ENCODE results near the gene TARBP1.
A peak's percentile ranks its signal among the peaks of the same experiment; 100 is the strongest.

Gene TARBP1

DNA sequence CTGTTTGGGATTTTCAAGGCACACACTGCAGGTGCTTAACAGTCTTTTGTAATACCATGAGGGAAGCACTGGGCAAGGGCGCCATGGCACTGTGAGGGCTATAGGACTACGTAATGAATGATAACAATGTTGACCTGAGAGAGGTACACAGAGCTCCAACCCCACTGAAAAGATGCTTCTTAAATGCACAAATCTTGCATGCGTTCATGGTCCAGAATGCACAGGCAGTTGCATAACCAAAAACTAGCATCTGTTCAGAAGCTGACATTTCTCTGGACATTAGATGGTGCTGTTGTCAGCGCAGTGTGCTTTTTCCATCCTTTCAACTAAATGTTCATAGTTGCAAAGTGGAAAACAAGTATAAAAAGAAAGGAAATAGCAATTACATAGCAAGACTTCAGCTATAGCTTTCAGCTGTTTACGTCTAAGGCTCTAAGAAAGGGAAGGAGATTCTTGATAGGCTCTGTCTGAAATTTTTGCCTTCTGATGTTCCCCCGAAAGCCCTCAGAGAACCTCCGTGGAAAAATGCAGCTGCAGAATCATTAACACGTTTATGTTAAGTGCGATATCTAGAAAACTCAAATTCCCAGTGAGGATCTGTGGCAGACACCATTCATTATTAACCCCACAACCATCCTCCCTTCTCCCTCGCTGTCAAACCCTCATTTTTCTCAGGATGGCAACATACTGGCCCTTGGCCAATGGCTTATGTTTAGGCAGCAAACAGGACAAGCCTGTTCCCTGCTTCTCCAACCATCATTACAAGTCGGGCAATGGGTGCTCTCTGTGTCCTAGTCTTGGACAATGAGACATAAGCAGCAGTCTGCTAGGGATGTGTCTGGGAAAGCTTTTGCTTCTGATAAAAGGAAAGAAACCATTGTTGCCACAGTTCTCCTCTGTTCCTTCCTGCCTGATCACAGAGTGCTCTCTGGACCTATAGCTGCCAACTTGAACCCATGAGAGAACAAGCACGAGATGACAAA lies 8.2 kb upstream of the TARBP1 start:
- DNase-seq (ENCODE audit: low read depth in 3 of 3), result no peak

DNA sequence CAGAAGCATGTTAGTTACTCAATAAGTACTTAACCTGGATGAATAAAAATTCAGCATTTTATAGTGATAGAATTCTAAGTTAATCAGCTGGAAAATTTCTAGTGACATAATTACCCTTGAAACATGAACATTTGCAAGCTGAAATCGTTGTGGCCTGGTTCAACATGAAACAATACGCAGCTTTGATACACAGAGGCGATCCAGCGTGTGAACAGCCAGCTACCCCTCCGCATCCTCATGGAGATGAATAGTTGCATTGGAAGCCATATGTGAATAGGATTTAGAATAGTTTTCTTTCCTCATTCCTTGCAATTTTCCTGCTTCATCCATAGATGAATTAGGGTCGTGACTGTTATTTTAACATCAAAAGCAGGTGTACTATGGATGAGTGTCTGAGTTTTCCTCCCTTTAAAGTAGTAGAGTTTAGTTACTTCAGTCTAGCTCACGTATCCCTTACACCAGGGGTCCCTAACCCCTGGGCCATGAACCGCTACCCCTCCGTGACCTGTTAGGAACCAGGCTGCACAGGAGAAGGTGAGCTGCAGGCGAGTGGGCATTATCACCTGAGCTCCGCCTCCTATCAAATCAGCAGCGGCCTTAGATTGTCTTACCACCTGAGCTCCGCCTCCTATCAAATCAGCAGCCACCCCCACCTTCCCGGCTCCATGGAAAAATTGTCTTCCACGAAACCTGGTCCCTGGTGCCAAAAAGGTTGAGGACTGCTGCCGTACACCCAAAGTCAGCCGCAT lies 6.2 kb upstream of the TARBP1 start:
- DNase-seq (ENCODE audit: low read depth in 3 of 3), result no peak

DNA sequence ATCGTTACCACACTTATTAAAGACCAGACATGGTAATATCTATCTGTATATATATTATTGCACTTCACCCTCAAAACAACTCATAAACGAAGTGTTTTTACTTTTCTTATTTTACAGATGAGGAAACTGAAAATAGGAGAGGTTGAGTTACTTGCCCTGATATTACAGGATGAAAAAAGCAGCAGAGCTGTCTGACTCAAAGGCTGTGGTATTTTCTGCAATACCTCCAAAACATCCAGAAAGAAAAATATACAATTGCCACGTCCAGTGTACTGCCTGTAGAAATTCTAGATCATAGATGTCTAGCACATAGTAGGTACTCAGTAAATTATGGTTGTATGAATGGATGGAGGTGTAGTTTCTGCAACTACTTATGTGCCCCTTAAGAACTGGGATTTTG lies 5.2 kb upstream of the TARBP1 start:
- no peak for DNase-seq (ENCODE audit: low read depth in 3 of 3)

- no peak for DNase-seq (ENCODE audit: low read depth in 3 of 3)
These were observed 2.8 kb upstream of the TARBP1 start for GRCh38 chr1:234481771-234482170.

GRCh38 chr1:234479866-234480265 lies 887 bp upstream of the TARBP1 start:
- no peak for DNase-seq (ENCODE audit: low read depth in 3 of 3)

DNA sequence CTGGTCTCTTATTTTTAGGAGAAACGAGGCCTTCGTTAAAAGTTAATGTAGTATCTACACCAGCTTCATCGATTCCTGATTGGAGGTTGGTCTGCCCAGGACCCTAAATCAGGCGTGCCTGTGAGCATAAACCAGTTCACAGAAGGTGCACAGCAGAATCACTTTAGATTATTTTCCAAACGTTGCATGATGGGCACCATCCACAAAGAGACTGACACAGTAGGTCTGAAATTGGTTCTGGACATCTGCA lies 256 bp upstream of the TARBP1 start:
- DNase-seq (ENCODE audit: low read depth in 3 of 3), result no peak

- DNase-seq (ENCODE audit: low read depth in 3 of 3), result peak in 2 of 3 donors; percentile 49 to 56
These were observed 863 bp downstream of the TARBP1 start for GRCh38 chr1:234478152-234478480.

DNA sequence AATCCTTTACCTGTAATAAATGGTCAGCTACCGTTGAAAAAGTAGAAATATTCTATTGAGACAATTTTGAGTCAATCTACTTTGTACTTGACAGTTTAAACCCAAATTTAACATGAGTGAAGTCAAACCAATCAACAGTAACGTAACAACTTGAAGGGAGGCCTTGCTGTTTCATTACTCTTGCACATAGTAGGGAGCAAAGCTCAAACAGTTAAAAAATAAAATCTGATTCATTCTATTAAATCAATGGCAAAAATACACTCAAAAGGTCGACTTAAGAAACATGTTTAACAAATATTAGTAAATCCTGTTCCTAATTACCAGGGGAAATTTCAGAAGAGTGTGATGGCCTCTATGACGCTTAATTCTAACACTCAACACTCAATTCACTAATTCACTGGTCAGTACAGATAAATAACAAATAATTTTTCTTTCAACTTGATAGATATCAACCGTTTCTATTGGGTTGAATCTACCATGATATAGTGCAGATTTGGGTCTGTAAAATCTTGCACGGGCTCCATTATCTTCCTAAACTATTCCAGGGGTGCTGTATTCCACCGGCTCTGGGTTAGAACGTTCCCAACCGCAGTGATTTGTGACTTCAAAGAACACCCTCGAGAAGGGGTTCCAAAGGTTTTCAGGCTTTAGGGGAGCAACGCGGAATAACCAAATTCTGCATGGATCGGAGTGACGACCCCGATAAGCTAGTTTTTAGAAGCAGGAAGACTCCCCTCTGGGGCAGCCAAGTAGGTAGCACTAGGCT lies 1.4 kb downstream of the TARBP1 start:
- DNase-seq (ENCODE audit: low read depth in 3 of 3), result no peak

DNA sequence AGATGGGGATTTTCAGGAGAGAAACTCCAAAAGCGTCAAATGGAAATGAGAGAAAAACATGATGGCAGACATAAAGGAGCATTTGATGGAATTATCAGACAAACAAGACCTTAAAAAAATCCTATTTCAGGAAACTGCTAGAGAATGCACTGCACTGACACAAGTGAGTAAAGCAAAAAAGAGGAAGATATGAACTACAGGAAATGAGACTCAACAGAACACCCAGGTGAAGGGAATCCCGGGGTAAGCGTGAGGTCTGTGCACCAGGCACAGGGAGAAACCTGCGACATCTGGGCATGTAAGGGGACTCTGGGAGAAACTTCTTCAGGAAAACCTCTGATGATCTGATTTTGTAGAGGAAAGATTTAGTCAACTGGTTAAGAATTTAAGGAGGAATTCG lies 2.8 kb downstream of the TARBP1 start:
- no peak for DNase-seq (ENCODE audit: low read depth in 3 of 3)

DNA sequence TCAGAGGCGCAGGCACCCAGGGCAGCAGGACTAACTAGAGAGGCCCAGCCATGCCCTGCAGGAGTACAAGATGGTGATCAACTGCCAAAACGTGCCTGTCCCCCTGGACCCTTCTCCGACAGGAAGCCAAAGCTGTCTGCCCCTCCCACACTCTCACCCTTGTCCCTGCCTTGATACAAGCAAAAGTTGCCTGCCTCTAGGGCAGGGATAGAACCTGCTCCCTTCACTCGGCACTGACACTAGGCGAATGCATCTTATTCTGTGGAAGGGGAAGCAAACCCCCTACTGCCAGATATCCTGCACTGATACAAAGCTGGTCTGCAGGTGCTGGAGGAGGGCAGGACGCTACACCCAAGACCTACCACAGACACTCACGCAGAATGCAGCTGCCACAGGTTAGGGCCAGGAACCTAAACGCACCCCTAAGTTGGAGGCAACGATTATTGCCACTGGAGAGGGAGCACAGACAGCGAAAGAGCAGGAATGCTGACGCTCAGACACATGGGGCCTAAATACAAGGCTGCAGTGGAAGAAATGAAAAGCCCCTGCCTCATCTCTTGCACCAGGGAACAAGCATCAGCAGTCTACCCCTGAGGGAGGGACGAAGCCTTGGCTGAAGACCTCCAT lies 3.7 kb downstream of the TARBP1 start:
- no peak for DNase-seq (ENCODE audit: low read depth in 3 of 3)

- DNase-seq (ENCODE audit: low read depth in 3 of 3), result no peak
These were observed 4.6 kb downstream of the TARBP1 start for GRCh38 chr1:234474375-234474774.

GRCh38 chr1:234473118-234473517 lies 5.9 kb downstream of the TARBP1 start:
- no peak for DNase-seq (ENCODE audit: low read depth in 3 of 3)

DNA sequence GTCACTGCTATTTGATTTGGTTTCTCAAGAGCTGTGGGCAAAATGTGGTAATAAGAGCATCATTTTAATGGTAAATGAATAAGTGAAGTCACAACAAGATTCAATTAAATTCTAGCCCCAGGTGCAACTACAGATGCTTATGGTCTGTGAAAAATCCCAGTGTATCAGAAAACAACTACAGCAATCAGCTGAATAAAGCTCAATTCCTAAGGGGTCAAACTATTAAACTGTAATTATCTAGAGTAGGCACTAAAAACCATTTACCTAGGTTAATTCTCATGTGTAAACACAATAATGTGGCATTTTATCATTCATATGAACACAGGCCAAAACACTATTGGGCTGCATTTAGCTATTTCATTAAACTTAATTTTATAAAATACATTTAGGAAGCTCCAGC lies 9.6 kb downstream of the TARBP1 start:
- DNase-seq (ENCODE audit: low read depth in 3 of 3), result no peak

GRCh38 chr1:234468580-234468979 lies 10.4 kb downstream of the TARBP1 start:
- DNase-seq (ENCODE audit: low read depth in 3 of 3), result no peak

GRCh38 chr1:234467821-234468220 lies 11.2 kb downstream of the TARBP1 start:
- DNase-seq (ENCODE audit: low read depth in 3 of 3), result no peak

DNA sequence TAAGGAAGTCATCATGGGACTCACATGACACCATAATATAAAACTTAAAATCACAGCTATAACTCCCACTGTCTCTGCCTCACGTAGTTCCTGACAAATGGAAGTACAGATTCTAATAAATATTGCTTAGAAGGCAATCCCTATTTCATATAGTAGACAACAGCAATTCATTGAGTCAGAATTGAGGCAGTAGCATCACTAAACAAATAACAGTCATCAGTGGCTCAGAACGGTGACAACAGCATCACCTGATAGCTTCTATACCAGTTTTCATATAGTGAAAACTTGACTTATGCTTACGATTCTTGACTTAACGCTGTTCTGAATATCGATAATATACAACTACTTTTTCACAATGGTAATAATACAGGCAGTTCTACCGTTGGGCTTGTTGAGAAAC lies 12.0 kb downstream of the TARBP1 start:
- DNase-seq (ENCODE audit: low read depth in 3 of 3), result no peak

DNA sequence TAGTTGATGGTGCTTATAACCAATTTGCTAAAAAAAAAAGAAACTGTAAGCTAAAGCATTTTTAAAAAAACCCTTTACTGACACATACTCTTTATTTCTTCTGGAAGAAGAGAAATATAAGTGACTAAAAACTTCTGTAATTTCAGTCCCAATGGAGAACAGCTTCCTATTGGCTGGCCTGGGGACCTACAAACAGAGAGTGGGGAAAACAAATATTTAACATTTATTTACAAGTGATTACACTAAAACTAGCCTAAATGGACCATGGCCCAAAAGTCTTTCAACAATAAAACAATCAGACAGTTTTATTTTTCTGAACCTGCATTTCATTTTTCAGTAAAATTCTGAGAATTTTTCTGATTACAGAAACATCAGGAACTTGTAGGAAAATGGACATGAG lies 15.2 kb downstream of the TARBP1 start:
- DNase-seq (ENCODE audit: low read depth in 3 of 3), result no peak

DNA sequence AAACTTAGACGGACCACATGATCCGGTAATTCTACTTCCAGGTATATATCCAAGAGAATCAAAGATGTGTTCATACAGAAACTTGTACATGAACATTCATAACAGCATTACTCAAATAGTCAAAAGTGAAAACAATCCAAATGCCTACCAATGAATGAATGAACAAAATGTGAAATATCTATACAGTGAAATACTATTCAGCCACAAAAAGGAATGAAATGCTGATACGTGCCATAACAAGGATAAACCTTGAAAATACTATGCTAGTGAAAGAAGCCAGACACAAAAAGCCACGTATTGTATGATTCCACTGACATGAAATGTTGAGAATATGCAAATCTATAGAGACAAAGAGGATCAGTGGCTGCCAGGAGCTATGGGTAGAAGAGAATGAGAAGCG lies 18.3 kb downstream of the TARBP1 start:
- DNase-seq (ENCODE audit: low read depth in 3 of 3), result no peak

- no peak for DNase-seq (ENCODE audit: low read depth in 3 of 3)
These were observed 20.5 kb downstream of the TARBP1 start for GRCh38 chr1:234458352-234459017.

GRCh38 chr1:234454926-234455325 lies 24.1 kb downstream of the TARBP1 start:
- DNase-seq (ENCODE audit: low read depth in 3 of 3), result no peak

DNA sequence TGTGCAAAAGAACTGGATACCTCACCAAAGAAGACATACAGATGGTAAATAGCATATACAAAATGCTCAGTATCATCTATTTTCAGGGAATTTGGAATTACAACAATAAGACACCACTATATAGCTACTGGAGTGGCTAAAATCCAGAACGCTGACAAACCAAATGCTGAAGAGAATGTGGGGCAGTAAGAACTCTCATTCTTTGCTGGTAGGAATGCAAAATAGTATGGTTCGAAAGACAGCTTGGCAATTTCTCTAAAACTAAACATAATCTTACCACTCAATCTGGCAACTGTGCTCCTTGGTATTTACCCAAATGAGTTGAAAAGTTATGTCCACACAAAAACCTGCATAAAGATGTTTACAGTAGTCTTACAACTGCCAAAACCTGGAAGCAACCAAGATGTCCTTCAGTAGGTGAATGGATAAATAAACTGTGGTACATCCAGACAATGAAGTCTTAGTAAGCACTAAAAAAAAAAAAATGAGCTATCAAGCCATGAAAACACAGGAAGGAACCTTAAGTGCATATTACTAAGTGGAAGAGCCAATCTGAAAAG lies 26.5 kb downstream of the TARBP1 start:
- no peak for DNase-seq (ENCODE audit: low read depth in 3 of 3)

All from stimulated activated CD4-positive, alpha-beta T cell treated with anti-CD3 and anti-CD28 coated beads, TNF-alpha, amount 100 ng/mL, for 48 hours (primary cell).